ENCODE results near the gene CASZ1. TPM values are rescaled to one million over a fixed set of nuclear protein-coding genes. Genes with fewer than 3 reads are reported as not detected.

CASZ1 gene
- total RNA-seq, 1 experiment from 2014 or later, result 15.2 TPM

- Histone ChIP-seq H3K9me2 (ENCODE audit: insufficient read depth) (no peaks in the 10 kb centered on the region), H3K4me3 (no peak overlapping the region), H3K79me2 (ENCODE audit: low read depth) (no peaks in the 10 kb centered on the region), H3K9me3 (ENCODE audit: insufficient read depth, low read depth) (no peaks in the 10 kb centered on the region), H3K27me3 (ENCODE audit: insufficient read depth, low read depth) (no peaks in the 10 kb centered on the region), H2AFZ (no peak overlapping the region), H3K4me1 (replicated peaks; ENCODE audit: insufficient read depth) (peaks cover 11% of the 10 kb centered on the region), H3F3A (ENCODE audit: insufficient read depth, low read depth) (no peaks in the 10 kb centered on the region), H3K4me2 (no peak overlapping the region), H4K20me1 (ENCODE audit: insufficient read depth) (no peaks in the 10 kb centered on the region), H3K27ac (no peak overlapping the region), H3K36me3 (ENCODE audit: low read depth) (no peaks in the 10 kb centered on the region)
- ChIA-PET CTCF (no interaction called here), POLR2A (ENCODE audit: unreplicated experiment) (no interaction called here)
- TF ChIP-seq, protein P1, sequence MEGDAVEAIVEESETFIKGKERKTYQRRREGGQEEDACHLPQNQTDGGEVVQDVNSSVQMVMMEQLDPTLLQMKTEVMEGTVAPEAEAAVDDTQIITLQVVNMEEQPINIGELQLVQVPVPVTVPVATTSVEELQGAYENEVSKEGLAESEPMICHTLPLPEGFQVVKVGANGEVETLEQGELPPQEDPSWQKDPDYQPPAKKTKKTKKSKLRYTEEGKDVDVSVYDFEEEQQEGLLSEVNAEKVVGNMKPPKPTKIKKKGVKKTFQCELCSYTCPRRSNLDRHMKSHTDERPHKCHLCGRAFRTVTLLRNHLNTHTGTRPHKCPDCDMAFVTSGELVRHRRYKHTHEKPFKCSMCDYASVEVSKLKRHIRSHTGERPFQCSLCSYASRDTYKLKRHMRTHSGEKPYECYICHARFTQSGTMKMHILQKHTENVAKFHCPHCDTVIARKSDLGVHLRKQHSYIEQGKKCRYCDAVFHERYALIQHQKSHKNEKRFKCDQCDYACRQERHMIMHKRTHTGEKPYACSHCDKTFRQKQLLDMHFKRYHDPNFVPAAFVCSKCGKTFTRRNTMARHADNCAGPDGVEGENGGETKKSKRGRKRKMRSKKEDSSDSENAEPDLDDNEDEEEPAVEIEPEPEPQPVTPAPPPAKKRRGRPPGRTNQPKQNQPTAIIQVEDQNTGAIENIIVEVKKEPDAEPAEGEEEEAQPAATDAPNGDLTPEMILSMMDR (conservative IDR thresholded peaks at IDR 0.05), result no peak
- no peak for TF ChIP-seq EZH2 (IDR thresholded peaks at IDR 0.05; ENCODE audit: low read depth)
- intact Hi-C loops (cut with micrococcal nuclease; ENCODE audit: unreplicated experiment), result no loop called here
- no peak for DNase-seq
- BruUV-seq (replicated peaks), result no TSS peak
Measured at GRCh38 chr1:10773376-10773775, 23.1 kb downstream of the CASZ1 start.

DNA sequence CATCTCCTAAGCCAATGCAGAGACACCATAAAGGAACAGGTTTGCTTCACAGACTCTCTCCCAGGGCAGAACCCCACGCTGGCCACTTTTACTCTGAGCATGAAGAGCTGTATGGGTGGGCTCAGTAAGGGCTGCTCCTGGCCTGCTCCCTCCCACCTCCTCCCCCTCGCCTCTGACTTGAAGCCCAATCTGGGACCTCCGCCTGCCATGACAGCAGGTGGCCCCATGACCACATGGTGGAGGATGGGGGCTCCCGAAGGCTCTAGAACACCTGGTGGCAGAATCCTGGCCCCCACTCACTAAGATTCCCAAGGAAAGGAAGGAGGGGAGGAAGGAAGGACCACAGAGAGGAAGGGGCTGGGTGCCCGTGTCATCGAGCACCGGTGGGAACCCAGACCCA is 23.7 kb downstream of the CASZ1 start:
- Histone ChIP-seq H3K4me2 (no peak overlapping the region), H3K27ac (no peak overlapping the region), H3F3A (ENCODE audit: insufficient read depth, low read depth) (no peaks in the 10 kb centered on the region), H3K36me3 (ENCODE audit: low read depth) (no peaks in the 10 kb centered on the region), H4K20me1 (ENCODE audit: insufficient read depth) (no peaks in the 10 kb centered on the region), H2AFZ (no peak overlapping the region), H3K4me3 (no peak overlapping the region), H3K9me3 (ENCODE audit: insufficient read depth, low read depth) (no peaks in the 10 kb centered on the region), H3K79me2 (ENCODE audit: low read depth) (no peaks in the 10 kb centered on the region), H3K27me3 (ENCODE audit: insufficient read depth, low read depth) (no peaks in the 10 kb centered on the region), H3K9me2 (ENCODE audit: insufficient read depth) (no peaks in the 10 kb centered on the region), H3K4me1 (replicated peaks; ENCODE audit: insufficient read depth) (peaks cover 9% of the 10 kb centered on the region; the same call in 1 of the 2 replicates)
- ChIA-PET CTCF (no interaction called here), POLR2A (ENCODE audit: unreplicated experiment) (no interaction called here)
- no TSS peak for BruUV-seq (replicated peaks)
- no peak for DNase-seq
- intact Hi-C loops (cut with micrococcal nuclease; ENCODE audit: unreplicated experiment), result no loop called here
- TF ChIP-seq EZH2 (IDR thresholded peaks at IDR 0.05; ENCODE audit: low read depth), result no peak
- TF ChIP-seq, protein P1 (conservative IDR thresholded peaks at IDR 0.05), result no peak

DNA sequence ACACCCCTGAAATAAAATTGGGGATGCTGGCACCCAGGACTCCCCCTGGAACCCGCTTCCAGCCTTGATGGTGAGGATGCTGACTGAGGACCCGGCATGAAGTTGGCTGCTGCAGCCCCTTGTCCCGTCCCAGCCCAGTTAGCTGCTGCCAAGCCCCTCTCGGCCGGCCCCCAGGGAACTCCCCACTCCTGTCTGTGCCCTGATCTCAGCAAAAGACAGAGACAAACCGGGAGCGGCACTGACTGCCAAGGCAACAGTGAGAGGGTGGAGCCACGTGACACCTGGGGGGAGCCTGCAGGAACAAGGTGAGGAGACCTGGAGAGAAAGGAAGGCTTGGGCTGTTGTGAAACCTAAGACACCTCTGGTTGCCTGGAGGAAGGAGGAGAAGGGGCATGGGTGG is 24.7 kb downstream of the CASZ1 start:
- BruUV-seq (replicated peaks), result no TSS peak
- no peak overlapping the region for H3K27ac ChIP-seq
- H4K20me1 ChIP-seq (ENCODE audit: insufficient read depth), result no peaks in the 10 kb centered on the region
- DNase-seq, result no peak
- H2AFZ ChIP-seq, result no peak overlapping the region
- no peaks in the 10 kb centered on the region for H3K9me3 ChIP-seq (ENCODE audit: insufficient read depth, low read depth)
- H3K4me1 ChIP-seq (replicated peaks; ENCODE audit: insufficient read depth), result peaks cover 7% of the 10 kb centered on the region; the same call in 1 of the 2 replicates
- no peaks in the 10 kb centered on the region for H3K27me3 ChIP-seq (ENCODE audit: insufficient read depth, low read depth)
- TF ChIP-seq, protein P1 (conservative IDR thresholded peaks at IDR 0.05), result no peak
- TF ChIP-seq EZH2 (IDR thresholded peaks at IDR 0.05; ENCODE audit: low read depth), result no peak
- H3K9me2 ChIP-seq (ENCODE audit: insufficient read depth), result no peaks in the 10 kb centered on the region
- POLR2A ChIA-PET (ENCODE audit: unreplicated experiment), result no interaction called here
- H3K4me3 ChIP-seq, result no peak overlapping the region
- no peak overlapping the region for H3K4me2 ChIP-seq
- no peaks in the 10 kb centered on the region for H3K79me2 ChIP-seq (ENCODE audit: low read depth)
- H3F3A ChIP-seq (ENCODE audit: insufficient read depth, low read depth), result no peaks in the 10 kb centered on the region
- CTCF ChIA-PET, result no interaction called here
- no peaks in the 10 kb centered on the region for H3K36me3 ChIP-seq (ENCODE audit: low read depth)
- intact Hi-C loops (cut with micrococcal nuclease; ENCODE audit: unreplicated experiment), result no loop called here

All from PC-9 (cell line).